BLaER1 treated with 17β-estradiol and CSF1 and Interleukin-3, amounts not matched to agents 10 nM and 100 nM (cell line): ENCODE results near the gene LIG1.
A peak's percentile ranks its signal among the peaks of the same experiment; 100 is the strongest.

Experiments used
- H3K27ac ChIP-seq, 11 experiments: shearing (Covaris generic); formaldehyde crosslinking; 2 replicates each; pipeline ENCODE4 v1.8.1; 2022
- H3K27me3 ChIP-seq, 11 experiments: shearing (Covaris generic); formaldehyde crosslinking; 2 replicates each; pipeline ENCODE4 v1.8.1; 2022
- H3K36me3 ChIP-seq, 11 experiments: shearing (Covaris generic); formaldehyde crosslinking; 2 replicates each; pipeline ENCODE4 v1.8.1; 2022
- H3K4me1 ChIP-seq, 10 experiments: shearing (Covaris generic); formaldehyde crosslinking; 2 replicates each; pipeline ENCODE4 v1.8.1; 2022
- H3K4me2 ChIP-seq, 11 experiments: shearing (Covaris generic); formaldehyde crosslinking; 2 replicates each; pipeline ENCODE4 v1.8.1; 2022
- H3K4me3 ChIP-seq, 10 experiments: shearing (Covaris generic); formaldehyde crosslinking; 2 replicates each; pipeline ENCODE4 v1.8.1; 2022
- H3K9ac ChIP-seq, 11 experiments: shearing (Covaris generic); formaldehyde crosslinking; 2 replicates each; pipeline ENCODE4 v1.8.1; 2022
- H3K9me3 ChIP-seq, 11 experiments: shearing (Covaris generic); formaldehyde crosslinking; replicated peaks in 1 of 11; 2 replicates each; pipeline ENCODE4 v1.8.1; 2022
- H4K20me1 ChIP-seq, 11 experiments: shearing (Covaris generic); formaldehyde crosslinking; 2 replicates each; pipeline ENCODE4 v1.8.1; 2022
- Cebpa-rat ChIP-seq, 11 experiments: shearing (Covaris generic); IDR thresholded peaks; 2 replicates each; pipeline ENCODE4 v1.8.1; 2022

Gene LIG1

GRCh38 chr19:48171710-48172109 lies 1.6 kb upstream of the LIG1 start:
- TF ChIP-seq Cebpa-rat (IDR thresholded peaks at IDR 0.05), result no peak
- Histone ChIP-seq H3K27ac (peak overlapping the region in 6 of 11 experiments; percentile 27 to 95 (median 92); a peak in 8 of 22 replicates), H3K4me2 (peak overlapping the region; percentile 94 to 100 (median 98)), H3K4me3 (peak overlapping the region; percentile 77 to 97 (median 89); a peak in 16 of 20 replicates), H3K9ac (peak overlapping the region; percentile 86 to 96 (median 92); a peak in 20 of 22 replicates), H4K20me1 (peaks cover 0 to 16% (median 0%) of the 10 kb centered on the region in 11 experiments; a peak in 6 of 22 replicates), H3K36me3 (peaks cover 27 to 50% (median 43%) of the 10 kb centered on the region in 11 experiments), H3K27me3 (no peaks in the 10 kb centered on the region), H3K4me1 (peaks cover 36 to 46% (median 38%) of the 10 kb centered on the region in 10 experiments), H3K9me3 (no peaks in the 10 kb centered on the region)

- Histone ChIP-seq H3K27me3 (no peaks in the 10 kb centered on the region), H3K4me1 (peaks cover 44 to 55% (median 46%) of the 10 kb centered on the region in 10 experiments), H3K4me3 (peak overlapping the region; percentile 77 to 97 (median 89)), H3K9ac (peak overlapping the region; percentile 86 to 96 (median 92)), H3K27ac (peak overlapping the region in 10 of 11 experiments; percentile 88 to 96 (median 93); a peak in 20 of 22 replicates), H3K36me3 (peaks cover 27 to 41% (median 36%) of the 10 kb centered on the region in 11 experiments), H4K20me1 (peaks cover 0 to 16% (median 0%) of the 10 kb centered on the region in 11 experiments; a peak in 6 of 22 replicates), H3K4me2 (peak overlapping the region; percentile 94 to 100 (median 98)), H3K9me3 (no peaks in the 10 kb centered on the region)
- no peak for TF ChIP-seq Cebpa-rat (IDR thresholded peaks at IDR 0.05)
Measured at GRCh38 chr19:48170817-48171347, 738 bp upstream of the LIG1 start.

- peaks cover 57 to 60% (median 59%) of the 10 kb centered on the region in 10 experiments for H3K4me1 ChIP-seq
- peak overlapping the region; percentile 55 to 98 (median 74) for H3K4me2 ChIP-seq
- H3K9ac ChIP-seq, result peak overlapping the region; percentile 86 to 96 (median 92); a peak in 21 of 22 replicates
- peaks cover 21 to 33% (median 25%) of the 10 kb centered on the region in 11 experiments for H3K36me3 ChIP-seq
- no peaks in the 10 kb centered on the region for H3K27me3 ChIP-seq
- H3K4me3 ChIP-seq, result peak overlapping the region; percentile 77 to 97 (median 89)
- TF ChIP-seq Cebpa-rat (IDR thresholded peaks at IDR 0.05), result no peak
- H3K27ac ChIP-seq, result peak overlapping the region in 10 of 11 experiments; percentile 88 to 96 (median 93); a peak in 20 of 22 replicates
- peaks cover 0 to 16% (median 0%) of the 10 kb centered on the region in 11 experiments; a peak in 6 of 22 replicates for H4K20me1 ChIP-seq
- no peaks in the 10 kb centered on the region for H3K9me3 ChIP-seq
Measured at GRCh38 chr19:48169578-48169938, 586 bp downstream of the LIG1 start.

- peak overlapping the region in 3 of 11 experiments; percentile 32 to 50 (median 35); a peak in 3 of 22 replicates for H3K9ac ChIP-seq
- no peaks in the 10 kb centered on the region for H3K9me3 ChIP-seq
- no peaks in the 10 kb centered on the region for H3K27me3 ChIP-seq
- H3K27ac ChIP-seq, result peak overlapping the region in 10 of 11 experiments; percentile 24 to 79 (median 62); a peak in 18 of 22 replicates
- peaks cover 64 to 68% (median 65%) of the 10 kb centered on the region in 10 experiments for H3K4me1 ChIP-seq
- H3K4me3 ChIP-seq, result peak overlapping the region in 6 of 10 experiments; percentile 35 to 97 (median 90); a peak in 6 of 20 replicates
- TF ChIP-seq Cebpa-rat (IDR thresholded peaks at IDR 0.05), result no peak
- peaks cover 0 to 16% (median 0%) of the 10 kb centered on the region in 11 experiments; a peak in 6 of 22 replicates for H4K20me1 ChIP-seq
- peaks cover 14 to 33% (median 25%) of the 10 kb centered on the region in 11 experiments for H3K36me3 ChIP-seq
- peak overlapping the region; percentile 44 to 78 (median 66); a peak in 21 of 22 replicates for H3K4me2 ChIP-seq
Measured at GRCh38 chr19:48168689-48169088, 1.5 kb downstream of the LIG1 start.

GRCh38 chr19:48158210-48158790 lies 11.8 kb downstream of the LIG1 start:
- TF ChIP-seq Cebpa-rat (IDR thresholded peaks at IDR 0.05), result no peak
- Histone ChIP-seq H3K9me3 (0 out of 22 replicates have a peak, but pooled peaks cover 0 to 9% (median 0%) of the 10 kb centered on the region in 11 experiments), H3K4me2 (no peak overlapping the region), H3K27ac (no peak overlapping the region), H4K20me1 (peaks cover 0 to 17% (median 0%) of the 10 kb centered on the region in 11 experiments; a peak in 4 of 22 replicates), H3K4me3 (no peak overlapping the region), H3K4me1 (peaks cover 0 to 18% (median 12%) of the 10 kb centered on the region in 10 experiments; a peak in 16 of 20 replicates), H3K9ac (no peak overlapping the region), H3K27me3 (no peaks in the 10 kb centered on the region), H3K36me3 (peaks cover 40 to 99% (median 96%) of the 10 kb centered on the region in 11 experiments)

- Histone ChIP-seq H3K4me1 (peaks cover 0 to 5% (median 0%) of the 10 kb centered on the region in 10 experiments; a peak in 1 of 20 replicates), H3K27me3 (no peaks in the 10 kb centered on the region), H3K4me3 (no peak overlapping the region), H4K20me1 (peaks cover 0 to 27% (median 0%) of the 10 kb centered on the region in 11 experiments; a peak in 5 of 22 replicates), H3K27ac (peak overlapping the region in 4 of 11 experiments; percentile 0 to 32 (median 8); a peak in 2 of 22 replicates), H3K9ac (peak overlapping the region in 2 of 11 experiments; percentile 33 to 44; a peak in 2 of 22 replicates), H3K36me3 (peaks cover 46 to 90% (median 87%) of the 10 kb centered on the region in 11 experiments), H3K9me3 (no peaks in the 10 kb centered on the region), H3K4me2 (no peak overlapping the region)
- TF ChIP-seq Cebpa-rat (IDR thresholded peaks at IDR 0.05), result no peak
Measured at GRCh38 chr19:48154003-48154402, 16.1 kb downstream of the LIG1 start.

- Histone ChIP-seq H3K4me2 (no peak overlapping the region), H4K20me1 (peaks cover 0 to 21% (median 0%) of the 10 kb centered on the region in 11 experiments; a peak in 5 of 22 replicates), H3K27me3 (no peaks in the 10 kb centered on the region), H3K36me3 (peaks cover 53 to 90% (median 87%) of the 10 kb centered on the region in 11 experiments), H3K4me3 (no peak overlapping the region), H3K4me1 (peaks cover 0 to 5% (median 0%) of the 10 kb centered on the region in 10 experiments; a peak in 1 of 20 replicates), H3K9ac (peak overlapping the region in 4 of 11 experiments; percentile 22 to 50 (median 34); a peak in 4 of 22 replicates), H3K9me3 (no peaks in the 10 kb centered on the region), H3K27ac (peak overlapping the region in 8 of 11 experiments; percentile 16 to 64 (median 52); a peak in 12 of 22 replicates)
- TF ChIP-seq Cebpa-rat (IDR thresholded peaks at IDR 0.05), result no peak
Measured at GRCh38 chr19:48152551-48152950, 17.6 kb downstream of the LIG1 start.

- H3K27me3 ChIP-seq, result no peaks in the 10 kb centered on the region
- H3K4me1 ChIP-seq, result peaks cover 12 to 22% (median 17%) of the 10 kb centered on the region in 10 experiments
- H3K36me3 ChIP-seq, result peaks cover 36 to 93% (median 87%) of the 10 kb centered on the region in 11 experiments
- H3K27ac ChIP-seq, result no peak overlapping the region
- TF ChIP-seq Cebpa-rat (IDR thresholded peaks at IDR 0.05), result no peak
- peaks cover 0 to 25% (median 0%) of the 10 kb centered on the region in 11 experiments; a peak in 6 of 22 replicates for H4K20me1 ChIP-seq
- H3K9me3 ChIP-seq, result no peaks in the 10 kb centered on the region
- H3K9ac ChIP-seq, result no peak overlapping the region
- no peak overlapping the region for H3K4me3 ChIP-seq
- no peak overlapping the region for H3K4me2 ChIP-seq
Measured at GRCh38 chr19:48149430-48149829, 20.7 kb downstream of the LIG1 start.
